ENCODE data around the gene PARD3B.

- TF ChIP-seq EZH2 (IDR thresholded peaks at IDR 0.05; ENCODE audit: low read length, missing control alignments) (no peak), CTCF (conservative IDR thresholded peaks at IDR 0.05 in 1 of 2, IDR thresholded peaks at IDR 0.05 in 1 of 2; ENCODE audit: low read depth in 1 of 2, low read length in 2 of 2) (no peak)
Measured at GRCh38 chr2:204613635-204614034, 68.4 kb downstream of the PARD3B start.

Measured in fibroblast of lung (primary cell).